Bone marrow (tissue), 2 donors: ENCODE measurements around the gene FSTL5.

Experiments used
- DNase-seq, 2 donors: peaks; one replicate each; lab custom pipeline; 2025; lab: John Stamatoyannopoulos, UW

The FSTL5 gene

DNA sequence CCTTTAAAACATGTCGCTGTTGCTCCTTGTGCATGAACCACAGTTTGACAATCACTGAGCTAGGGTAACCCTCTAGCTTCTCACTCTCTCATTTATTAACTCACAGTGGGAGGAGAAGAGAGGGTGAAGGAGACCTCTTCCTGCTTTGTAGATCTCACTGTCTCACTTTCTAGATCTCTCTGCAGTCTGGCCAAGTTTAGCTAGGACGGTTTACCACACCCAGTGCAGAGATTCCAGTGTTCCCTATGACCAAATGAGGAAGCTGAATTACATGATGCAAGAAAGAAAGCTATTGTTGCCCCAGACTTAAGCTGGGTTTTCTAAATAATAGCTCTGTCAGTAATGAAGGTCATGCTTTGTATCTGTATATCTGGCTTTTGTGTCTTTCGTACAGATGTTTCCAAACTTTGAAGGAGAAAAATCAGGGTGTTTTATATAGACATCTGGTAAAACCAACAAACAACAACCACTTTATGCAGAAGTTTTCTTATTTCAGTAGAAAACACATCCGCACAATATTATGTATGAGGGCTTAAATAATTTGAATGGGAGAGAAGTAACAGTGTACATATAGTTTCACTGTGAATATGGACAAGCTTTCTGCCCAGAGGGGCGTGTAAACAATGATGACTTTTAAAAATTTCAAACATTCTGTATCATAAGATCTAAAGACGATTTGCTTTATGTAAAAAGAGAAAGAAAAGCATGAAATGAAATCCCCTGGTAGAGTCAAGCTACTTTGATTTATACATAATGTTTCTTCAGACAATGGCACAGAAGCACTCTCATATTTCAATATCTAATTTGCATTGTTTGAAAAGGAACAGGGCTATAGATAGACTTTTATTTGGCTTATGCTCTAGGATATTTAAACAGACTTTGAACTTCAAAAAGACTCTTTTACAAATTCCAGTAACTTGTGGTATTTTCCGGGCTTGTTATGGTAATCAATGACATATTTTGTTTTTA, 582.3 kb downstream of the FSTL5 start:
- no peak for DNase-seq

DNA sequence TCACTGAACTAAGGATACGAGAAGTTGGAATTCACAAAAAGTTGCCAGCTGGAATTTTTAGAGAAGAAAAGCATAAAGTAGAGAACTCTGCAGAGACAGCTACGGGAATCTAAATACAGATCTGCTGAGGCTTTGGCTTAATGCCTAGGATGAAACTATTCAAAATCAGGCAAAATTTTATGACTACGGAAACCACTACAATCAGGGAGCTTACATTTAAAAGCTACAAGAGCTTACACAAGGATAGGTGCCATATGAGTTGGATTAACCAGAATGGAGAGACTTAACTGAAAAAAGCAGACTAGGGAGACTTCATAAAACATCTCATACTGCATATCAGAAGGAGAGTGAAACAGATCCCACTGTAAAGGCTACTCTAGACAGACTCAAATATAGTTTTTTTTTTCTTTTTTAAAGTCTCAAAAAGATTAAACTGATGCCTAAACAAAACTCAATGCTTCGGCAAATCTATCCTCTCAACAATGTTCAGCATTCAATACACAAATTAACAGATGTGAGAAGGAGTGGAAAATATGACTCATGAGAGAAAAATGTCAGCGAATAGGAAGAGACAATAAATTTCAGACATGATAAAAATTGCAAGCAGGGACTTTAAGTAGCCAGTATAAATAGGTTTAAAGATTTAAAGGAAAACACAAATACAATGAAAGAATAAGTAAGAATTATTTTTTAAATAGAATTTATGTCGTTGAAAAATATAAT, 586.1 kb downstream of the FSTL5 start:
- no peak for DNase-seq

DNA sequence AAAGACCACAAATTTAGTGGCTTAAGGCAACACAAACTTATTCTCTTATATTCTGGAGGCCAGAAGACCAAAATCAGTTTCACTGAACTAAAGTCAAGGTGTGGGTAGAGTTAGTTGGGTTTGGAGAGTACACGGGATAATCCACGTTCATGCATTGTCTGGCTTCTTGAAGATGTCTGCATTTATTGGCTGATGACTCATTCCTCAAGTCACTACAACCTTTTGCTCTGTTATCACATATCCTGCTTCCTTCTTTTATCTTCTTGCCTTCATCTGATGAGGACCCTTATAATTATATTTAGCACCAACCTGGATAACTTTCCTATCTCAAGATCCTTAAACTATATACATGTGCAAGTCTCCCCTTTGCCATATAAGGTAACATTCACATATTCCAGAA, 590.0 kb downstream of the FSTL5 start:
- no peak for DNase-seq

DNA sequence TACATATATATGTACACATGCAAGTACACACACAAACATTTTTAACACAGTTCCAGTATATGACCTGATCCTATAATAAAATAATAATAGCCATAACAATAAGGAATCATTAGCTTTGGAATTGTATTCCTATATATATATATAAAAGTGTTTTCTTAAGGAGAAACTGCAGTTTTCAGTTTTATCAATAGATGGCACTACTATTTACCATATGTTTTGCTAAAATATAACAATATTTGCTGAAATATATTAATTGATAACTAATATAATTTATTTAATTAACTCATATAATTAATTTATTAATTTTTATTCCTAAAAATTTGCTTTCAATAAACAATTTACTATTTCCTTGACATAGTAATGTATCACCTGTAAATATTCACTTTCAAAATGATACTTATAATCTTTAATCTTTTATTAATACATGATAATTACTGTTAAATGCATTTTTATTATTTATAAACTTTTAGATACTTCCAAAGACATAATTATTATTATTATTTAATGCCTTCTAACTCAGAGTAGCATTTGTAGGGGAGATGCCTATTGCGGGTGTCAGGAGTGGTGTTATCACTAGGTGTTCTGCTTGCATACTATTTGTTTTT, 599.5 kb downstream of the FSTL5 start:
- DNase-seq, result no peak

DNA sequence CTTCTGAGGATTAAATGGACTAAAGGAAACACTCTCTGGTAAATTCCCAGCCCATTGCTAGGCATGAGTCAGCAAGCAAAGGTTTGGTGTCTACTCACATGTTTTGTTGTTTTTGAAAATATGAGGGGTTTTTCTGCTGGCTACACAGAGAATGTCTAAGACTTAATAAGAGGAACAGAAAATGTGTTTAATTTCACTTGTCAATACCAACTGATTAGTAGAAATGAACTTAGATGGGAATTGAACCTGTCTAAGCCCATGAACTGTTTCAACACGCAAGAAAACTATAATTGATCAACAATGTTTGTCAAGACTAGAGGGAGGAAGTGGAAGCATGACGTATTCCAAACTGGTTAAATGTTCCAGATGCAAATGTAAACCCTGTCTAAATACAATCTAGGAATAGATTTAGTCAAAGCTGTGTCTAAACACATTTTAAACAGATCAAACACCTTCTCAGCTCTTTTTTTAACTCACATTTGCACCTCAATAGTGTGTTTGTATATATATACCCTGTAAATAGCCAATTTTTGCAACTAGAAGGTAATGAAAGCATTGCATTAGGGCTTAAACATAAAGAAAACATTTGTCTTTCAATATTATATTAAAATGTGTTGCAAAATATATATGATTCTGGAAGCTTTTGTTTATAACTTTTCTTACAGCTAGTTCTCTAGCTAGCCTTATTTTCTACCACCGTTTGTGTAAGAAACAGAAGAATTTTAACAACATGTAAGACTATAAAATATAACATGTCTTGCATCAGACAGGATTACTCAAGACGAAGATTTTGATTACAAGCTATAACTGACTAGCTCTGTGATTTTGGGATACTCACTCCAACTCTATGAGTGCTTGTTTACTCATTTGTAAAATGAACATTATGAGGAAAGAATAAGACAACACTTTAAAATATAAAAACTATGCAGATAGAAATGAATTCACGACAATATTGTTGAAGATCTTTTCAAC, 607.8 kb downstream of the FSTL5 start:
- DNase-seq, result no peak

DNA sequence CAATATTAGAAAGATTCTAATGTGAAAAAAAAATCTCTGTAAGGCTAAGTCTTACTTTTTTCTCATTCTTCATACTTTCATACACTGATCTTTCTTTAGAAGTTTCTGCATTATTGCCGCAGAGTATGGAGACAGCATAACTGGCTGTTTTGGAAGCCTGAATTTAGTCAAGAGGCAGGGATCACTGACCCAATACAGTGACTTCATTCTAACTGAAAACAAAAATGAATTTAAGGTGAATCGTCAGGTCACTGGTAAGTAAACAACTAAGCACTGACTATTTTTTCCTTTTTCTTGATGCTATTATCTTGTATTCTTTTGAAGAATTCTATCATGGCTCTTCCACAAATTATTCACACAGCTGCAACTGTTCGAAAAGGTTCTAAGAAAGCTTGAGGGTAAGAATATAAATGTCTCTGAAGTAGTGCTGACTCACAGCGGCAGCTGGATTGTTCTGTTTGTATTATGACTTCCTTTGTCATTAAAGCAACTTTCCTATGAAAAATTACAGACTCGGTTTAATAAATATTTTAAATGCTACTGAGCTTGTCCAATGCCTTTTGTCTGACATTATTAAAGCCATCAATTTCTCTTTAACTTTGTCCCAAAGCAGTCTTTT, 609.3 kb downstream of the FSTL5 start:
- DNase-seq, result no peak

DNA sequence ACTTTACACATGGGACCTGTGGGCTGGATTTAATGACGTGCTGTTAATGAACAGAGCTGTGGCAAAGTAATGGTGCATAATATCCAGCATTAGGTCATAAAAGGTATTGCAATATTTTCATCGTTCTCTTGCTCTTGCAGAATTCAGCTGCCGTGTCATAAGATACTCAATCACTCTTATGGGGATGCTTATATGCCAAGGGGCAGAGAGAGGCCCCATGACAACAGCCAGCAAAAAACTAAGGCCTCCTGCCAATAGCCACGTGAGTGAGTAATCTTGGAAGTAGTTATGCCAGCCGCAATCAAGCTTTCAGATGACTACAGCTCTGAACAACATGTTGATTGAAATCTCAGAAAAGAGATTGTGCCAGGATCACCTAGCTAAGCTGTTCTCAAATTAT, 616.9 kb downstream of the FSTL5 start:
- no peak for DNase-seq

DNA sequence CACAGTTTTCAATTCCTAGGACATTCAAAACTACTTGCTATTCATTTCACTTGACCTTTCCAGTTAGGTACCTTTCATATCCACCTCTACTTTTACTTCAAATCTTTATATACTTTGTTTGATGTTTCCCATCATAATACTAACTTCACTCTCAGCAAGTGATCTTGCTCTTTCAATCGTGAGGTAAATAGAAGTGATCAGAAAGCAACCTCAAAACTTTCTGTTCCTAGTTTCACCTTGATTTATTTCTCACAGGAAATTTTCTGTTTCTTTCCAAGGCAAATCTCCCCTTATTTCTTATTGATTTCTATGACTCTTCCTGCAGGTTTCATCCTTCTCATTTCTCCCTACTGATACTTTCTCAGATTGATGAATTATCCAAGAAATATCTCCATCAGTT, 623.5 kb downstream of the FSTL5 start:
- DNase-seq, result no peak

DNA sequence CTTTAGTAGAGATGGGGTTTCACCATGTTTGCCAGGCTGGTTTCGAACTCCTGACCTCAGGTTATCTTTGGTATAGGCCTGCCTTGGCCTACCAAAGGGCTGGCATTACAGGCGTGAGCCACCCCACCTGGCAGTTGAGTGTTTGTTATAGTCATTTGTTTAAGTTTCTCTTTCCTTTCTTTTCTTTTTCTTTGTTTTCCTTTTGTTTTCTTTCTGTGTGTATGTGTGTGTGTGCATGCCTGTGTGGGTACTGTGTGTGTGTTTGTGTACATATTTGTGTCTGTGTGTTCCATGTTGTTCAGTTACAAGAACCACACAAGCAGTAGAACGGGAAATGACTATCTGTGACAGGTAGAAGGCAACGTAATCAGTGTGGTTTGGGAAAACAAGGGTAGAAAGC, 624.9 kb downstream of the FSTL5 start:
- no peak for DNase-seq

DNA sequence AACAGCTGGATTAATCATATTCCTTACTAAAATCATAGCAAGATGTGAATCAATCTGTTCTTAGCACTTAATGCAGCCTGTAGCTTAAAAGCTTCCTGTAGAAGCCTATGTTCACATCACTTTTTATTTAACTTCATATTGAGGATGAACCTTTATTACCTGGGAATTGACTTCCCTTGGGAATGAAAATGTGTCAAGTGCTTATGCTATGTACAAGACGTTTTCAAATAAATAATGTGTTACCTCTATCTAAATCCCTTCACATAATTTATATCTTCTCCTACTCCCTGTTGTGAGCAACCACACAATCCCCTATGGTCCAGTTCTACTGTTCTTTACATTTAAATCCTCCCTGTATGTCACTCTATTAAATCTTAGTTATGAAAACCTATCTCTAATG, 633.1 kb downstream of the FSTL5 start:
- no peak for DNase-seq

DNA sequence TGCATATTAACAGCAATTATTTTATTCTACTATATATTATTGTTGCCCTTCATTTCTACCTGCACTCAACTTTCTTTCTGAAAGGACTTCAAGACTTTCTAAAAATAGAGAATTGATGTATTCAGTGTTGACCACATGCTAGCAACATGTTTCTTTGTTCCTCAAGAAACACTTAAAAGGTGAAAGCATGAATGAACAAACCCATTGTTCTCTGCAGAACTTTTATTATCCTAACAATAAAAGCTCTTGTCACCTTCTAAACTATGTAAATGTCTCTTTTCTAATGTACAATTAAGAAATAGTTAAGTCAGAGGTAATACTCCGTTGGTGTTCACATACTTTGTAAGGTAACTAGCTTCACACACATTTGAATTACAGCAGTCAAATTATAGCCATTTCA, 638.7 kb downstream of the FSTL5 start:
- DNase-seq, result no peak

DNA sequence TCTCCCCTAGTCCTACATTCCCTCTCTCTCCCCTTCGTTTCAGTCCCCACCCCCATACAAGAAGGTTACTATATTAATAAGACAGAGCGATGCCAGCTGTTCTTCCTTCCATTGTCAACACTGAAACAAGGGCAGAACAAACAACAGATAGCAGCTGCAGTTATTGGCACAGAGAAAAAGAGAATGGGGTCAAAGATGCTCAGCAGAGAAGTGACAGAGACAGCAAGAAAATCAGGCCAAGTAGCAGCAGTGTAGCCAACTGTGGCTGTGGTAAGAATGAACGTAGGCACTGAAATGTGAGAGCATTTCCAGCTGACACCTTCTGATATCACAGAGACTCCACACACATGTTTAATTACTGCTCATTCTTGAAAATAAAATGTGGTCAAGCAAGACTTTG, 641.8 kb downstream of the FSTL5 start:
- no peak for DNase-seq

DNA sequence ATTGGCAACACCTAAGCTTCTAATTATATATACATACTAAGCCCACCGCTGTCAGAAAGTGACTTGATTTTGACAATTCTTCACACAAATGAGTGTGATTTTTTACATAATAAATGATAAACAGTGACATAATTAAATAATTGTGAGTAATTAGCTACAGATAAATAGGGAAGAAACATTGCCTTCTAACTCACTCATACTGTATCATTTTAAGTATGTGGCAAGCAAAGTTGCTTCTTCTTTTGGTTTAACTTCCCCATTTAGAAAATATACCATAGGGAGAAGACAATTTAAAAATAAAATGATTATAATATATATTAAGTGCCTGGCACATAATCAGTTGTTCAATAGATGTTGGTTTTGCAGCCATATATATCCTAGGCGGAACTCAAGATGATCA, 644.2 kb downstream of the FSTL5 start:
- no peak for DNase-seq

DNA sequence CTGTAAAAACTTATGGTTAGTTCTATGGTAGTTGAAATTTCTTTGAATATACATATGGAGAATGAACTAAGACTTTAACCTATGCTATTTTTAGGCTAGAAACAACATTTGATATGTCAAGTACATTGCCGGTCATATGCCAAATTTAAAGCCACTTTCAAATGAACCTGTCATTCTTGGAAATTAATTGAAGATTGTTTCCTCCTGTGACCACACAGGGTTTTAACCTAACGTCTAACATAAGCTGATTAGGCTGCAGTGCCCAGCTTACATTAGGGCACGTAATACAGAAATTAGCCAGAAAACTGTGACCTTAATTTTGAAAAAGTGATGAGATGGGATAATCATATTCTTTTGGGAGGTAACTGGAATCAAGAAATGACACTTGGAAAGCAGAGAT, 645.9 kb downstream of the FSTL5 start:
- no peak for DNase-seq

DNA sequence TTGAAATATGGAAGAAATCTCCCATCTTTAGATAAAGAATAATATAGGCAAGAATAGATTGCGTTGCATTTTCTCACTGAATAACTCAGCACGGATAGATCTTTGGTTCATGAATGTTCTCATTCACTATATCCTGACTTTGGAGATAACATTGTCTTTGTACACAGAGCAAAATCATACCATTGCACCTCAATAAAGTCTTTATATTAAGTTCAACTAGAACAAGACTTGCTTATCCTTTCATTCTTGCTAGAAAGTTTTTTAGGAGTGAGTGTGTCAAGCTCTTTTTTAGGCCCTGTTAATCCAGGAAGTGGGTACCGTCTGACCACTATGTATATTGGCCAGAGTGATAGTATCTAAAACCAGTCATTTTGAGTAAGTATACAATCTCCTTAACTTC, 658.7 kb downstream of the FSTL5 start:
- DNase-seq, result no peak

DNA sequence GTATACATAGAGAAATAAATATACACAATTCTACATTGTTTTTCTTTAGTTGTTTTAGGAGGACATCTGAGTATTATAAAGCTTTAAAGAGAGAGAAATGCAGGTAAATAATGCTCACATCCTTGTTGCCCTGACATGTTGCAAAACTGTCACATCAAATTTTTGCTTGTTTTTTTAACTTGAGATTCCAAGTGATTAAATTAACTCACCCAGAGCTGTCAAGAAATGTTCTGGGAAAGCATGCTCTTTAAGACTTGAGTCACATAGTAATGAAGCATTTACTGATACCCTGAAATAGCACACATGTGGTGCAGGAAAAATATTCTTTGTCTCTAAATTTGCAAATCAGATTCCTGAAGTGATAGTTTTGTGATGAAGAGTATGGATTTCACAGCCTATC, 665.6 kb downstream of the FSTL5 start:
- no peak for DNase-seq

DNA sequence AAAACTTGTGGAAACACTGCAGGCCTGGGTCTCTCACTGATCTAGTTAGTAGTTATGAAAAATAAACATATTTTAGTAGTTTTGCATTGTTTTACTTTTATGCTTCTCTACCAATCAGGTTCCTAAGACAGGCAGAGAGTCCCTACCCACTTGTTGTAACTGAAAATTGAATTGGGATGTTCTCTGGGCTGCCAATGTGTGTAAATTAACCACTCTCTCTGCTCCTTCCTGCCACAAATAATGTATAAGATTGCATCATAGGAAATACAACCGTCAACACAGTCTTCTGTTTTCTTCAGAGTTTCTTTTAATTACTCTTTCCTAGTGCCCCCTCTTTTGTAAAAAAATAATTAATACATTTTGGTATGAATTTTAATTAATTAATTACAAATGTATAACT, 677.3 kb downstream of the FSTL5 start:
- no peak for DNase-seq

DNA sequence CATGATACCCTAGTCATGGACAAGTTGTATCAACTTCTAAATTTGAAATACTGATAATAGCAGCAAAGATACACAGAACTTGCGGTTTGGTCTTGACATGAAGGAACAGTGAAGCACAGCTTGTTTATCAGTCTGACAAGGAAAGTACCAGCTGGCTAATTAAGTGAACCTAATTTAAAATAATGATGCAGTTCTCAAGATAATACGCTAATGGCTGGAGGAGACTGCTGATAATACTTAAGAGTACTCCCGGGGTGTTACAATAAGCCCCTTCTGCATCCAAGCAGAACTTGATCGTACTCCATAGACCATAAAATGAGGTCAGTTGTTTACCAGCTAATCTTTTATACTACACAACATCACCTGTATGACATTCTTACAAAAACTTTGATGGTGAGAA, 697.5 kb downstream of the FSTL5 start:
- DNase-seq, result no peak

DNA sequence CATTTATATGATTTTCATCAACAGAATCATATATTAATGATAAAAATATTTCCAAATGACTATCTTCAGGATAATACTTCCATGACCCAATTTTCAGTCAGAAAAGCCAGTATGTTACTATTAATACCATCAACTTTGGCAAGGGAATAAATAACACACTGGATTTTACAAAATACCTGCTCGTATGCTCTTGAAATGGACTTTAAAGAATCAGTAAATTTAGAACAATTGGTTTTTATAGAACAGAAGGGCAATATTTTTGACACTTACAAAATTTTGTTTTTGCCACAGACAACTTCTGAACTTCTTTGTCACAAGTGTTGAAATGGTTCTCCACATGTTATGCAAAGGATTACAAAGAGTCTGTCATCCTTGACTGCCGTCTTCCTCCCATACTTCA, 700.4 kb downstream of the FSTL5 start:
- no peak for DNase-seq

DNA sequence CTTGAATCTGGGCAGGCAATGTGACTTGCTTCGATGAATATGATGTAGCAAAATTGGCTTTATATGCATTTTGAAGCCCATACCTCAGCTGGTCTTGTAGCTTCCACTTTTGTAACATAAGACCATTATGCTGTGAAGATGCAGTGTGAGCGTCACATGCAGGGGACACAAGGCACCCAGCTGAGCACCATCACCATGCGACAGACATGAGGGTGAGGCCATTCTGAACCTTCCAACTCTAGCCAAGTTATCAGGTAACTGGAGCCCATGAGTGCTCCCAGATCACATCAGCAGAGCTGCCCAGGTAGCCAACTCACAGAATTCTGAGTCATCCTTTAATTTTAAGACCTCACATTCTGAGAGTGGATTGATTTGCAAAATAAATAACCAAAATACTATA, 705.9 kb downstream of the FSTL5 start:
- no peak for DNase-seq

DNA sequence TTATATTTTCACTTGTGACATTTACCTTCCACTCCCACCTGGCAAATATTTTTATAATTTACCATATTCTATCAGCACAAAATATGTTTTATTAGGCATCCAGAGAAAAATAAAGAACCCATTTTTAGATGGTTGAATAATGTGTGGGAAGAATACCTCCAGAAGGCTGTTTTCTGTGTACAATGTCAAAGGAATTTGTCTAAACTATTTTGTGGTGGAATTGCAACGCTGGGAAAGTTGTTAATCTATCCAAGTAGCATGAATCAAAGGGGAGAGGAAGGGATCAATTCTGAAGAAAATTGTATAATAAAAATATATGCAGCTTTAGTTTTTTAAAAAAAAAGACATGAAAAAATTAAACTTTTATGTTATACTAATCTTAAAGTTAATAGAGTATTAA, 706.5 kb downstream of the FSTL5 start:
- no peak for DNase-seq
